Measurements from ENCODE around the gene CNTN5. TPM values are rescaled to one million over a fixed set of nuclear protein-coding genes. Genes with fewer than 3 reads are reported as not detected.

Gene CNTN5
- total and polyA plus RNA-seq, 2 donors (not counting 1 experiment from before 2014, with no cell fraction given) = 0.17 TPM; not detected in 1

DNA sequence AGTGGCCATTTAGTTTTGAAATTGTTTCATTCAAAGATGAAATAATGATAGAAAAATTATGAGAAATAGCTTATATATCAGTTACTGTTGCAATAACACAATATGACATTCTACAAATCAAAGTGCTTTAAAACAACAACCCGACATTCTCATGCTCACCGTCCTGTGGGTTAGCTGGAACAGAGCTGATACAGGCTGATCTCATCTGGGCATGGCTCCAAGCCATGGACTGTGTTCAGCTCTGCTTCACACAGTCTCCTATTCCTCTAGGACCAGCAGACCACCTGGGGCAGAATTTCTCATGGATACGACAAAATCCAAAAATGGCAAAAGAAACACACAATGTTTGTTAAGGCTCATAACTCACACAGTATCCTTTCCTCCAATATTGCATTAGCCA lies 178.6 kb downstream of the CNTN5 start:
- TF ChIP-seq EZH2 (IDR thresholded peaks at IDR 0.05; ENCODE audit: low read length, missing control alignments) (no peak), CTCF (conservative IDR thresholded peaks at IDR 0.05 in 1 of 2, IDR thresholded peaks at IDR 0.05 in 1 of 2; ENCODE audit: low read depth in 1 of 2, low read length in 2 of 2) (no peak)
- no peak overlapping the region for H3K9ac ChIP-seq (ENCODE audit: insufficient read depth, low read length)
- no peaks in the 10 kb centered on the region for H3K27me3 ChIP-seq (ENCODE audit: control insufficient read depth, insufficient read depth, low read length)
- no peaks in the 10 kb centered on the region for H3K4me1 ChIP-seq (ENCODE audit: control insufficient read depth, extremely low read depth, insufficient read depth, low read length)
- no peaks in the 10 kb centered on the region for H3K79me2 ChIP-seq (ENCODE audit: control insufficient read depth, insufficient read depth, low read length)
- no peaks in the 10 kb centered on the region for H3K36me3 ChIP-seq (ENCODE audit: control insufficient read depth, insufficient read depth, low read length)
- DNase-seq (ENCODE audit: low read depth in 2 of 2) = peak in 1 of 2 donors; percentile 20
- H4K20me1 ChIP-seq (ENCODE audit: control insufficient read depth, extremely low read depth, insufficient read depth, low read length) = no peaks in the 10 kb centered on the region
- no peak overlapping the region for H3K27ac ChIP-seq (ENCODE audit: insufficient read depth, low read length)
- no peak overlapping the region for H3K4me3 ChIP-seq (replicated peaks in 1 of 4; ENCODE audit: control extremely low read depth in 1 of 4, insufficient read depth in 1 of 4, low read depth in 3 of 4, low read length in 4 of 4)
- H3K4me2 ChIP-seq (ENCODE audit: extremely low read depth, insufficient read depth, low read length) = no peak overlapping the region
- no peaks in the 10 kb centered on the region for H3K9me3 ChIP-seq (ENCODE audit: control insufficient read depth, insufficient read depth, low read depth, low read length)
- H2AFZ ChIP-seq (ENCODE audit: low read length) = no peak overlapping the region

DNA sequence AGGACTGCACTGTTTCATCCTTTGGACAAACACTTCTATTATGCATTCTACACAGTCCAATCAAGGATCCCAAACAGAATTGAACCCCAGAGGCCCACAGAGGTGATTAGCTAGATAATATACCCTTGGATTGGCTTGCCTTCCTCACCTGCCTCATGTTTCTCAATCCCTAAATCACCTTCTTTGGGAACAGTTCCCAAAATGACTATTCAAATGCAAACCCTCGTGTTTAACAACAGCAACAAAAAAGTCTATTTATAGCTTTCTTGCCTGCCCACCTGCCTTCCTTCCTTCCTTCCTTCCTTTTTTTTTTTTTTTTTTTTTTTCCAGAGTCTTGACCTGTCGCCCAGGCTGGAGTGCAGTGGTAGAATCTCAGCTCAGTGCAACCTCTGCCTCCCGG lies 180.0 kb downstream of the CNTN5 start:
- Histone ChIP-seq H3K36me3 (ENCODE audit: control insufficient read depth, insufficient read depth, low read length) (no peaks in the 10 kb centered on the region), H3K9ac (ENCODE audit: insufficient read depth, low read length) (no peak overlapping the region), H3K4me2 (ENCODE audit: extremely low read depth, insufficient read depth, low read length) (no peak overlapping the region), H3K4me1 (ENCODE audit: control insufficient read depth, extremely low read depth, insufficient read depth, low read length) (no peaks in the 10 kb centered on the region), H3K9me3 (ENCODE audit: control insufficient read depth, insufficient read depth, low read depth, low read length) (no peaks in the 10 kb centered on the region), H3K27ac (ENCODE audit: insufficient read depth, low read length) (no peak overlapping the region), H3K79me2 (ENCODE audit: control insufficient read depth, insufficient read depth, low read length) (no peaks in the 10 kb centered on the region), H3K27me3 (ENCODE audit: control insufficient read depth, insufficient read depth, low read length) (no peaks in the 10 kb centered on the region), H3K4me3 (replicated peaks in 1 of 4; ENCODE audit: control extremely low read depth in 1 of 4, insufficient read depth in 1 of 4, low read depth in 3 of 4, low read length in 4 of 4) (no peak overlapping the region), H2AFZ (ENCODE audit: low read length) (no peak overlapping the region), H4K20me1 (ENCODE audit: control insufficient read depth, extremely low read depth, insufficient read depth, low read length) (no peaks in the 10 kb centered on the region)
- no peak for DNase-seq (ENCODE audit: low read depth in 2 of 2)
- TF ChIP-seq CTCF (conservative IDR thresholded peaks at IDR 0.05 in 1 of 2, IDR thresholded peaks at IDR 0.05 in 1 of 2; ENCODE audit: low read depth in 1 of 2, low read length in 2 of 2) (no peak), EZH2 (IDR thresholded peaks at IDR 0.05; ENCODE audit: low read length, missing control alignments) (no peak)

DNA sequence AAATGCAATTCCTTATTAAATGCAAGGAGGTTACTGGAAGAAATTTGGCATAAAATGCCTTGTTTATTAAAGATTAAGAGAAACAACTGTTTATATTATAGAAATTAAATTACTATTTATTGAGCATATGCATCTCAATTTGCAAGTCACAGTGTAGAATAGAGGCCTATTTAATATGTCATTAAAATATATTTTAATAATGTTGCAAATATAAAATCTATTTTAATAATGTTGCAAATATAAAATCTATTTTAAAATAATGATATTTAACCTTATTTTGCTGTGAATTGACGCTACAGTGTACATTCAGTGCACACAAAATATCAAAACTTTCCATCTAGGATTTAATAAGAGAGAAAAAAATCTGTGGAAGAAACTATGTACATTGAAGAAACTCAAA lies 188.1 kb downstream of the CNTN5 start:
- Histone ChIP-seq H3K79me2 (ENCODE audit: control insufficient read depth, insufficient read depth, low read length) (no peaks in the 10 kb centered on the region), H3K9me3 (ENCODE audit: control insufficient read depth, insufficient read depth, low read depth, low read length) (no peaks in the 10 kb centered on the region), H4K20me1 (ENCODE audit: control insufficient read depth, extremely low read depth, insufficient read depth, low read length) (no peaks in the 10 kb centered on the region), H2AFZ (ENCODE audit: low read length) (no peak overlapping the region), H3K36me3 (ENCODE audit: control insufficient read depth, insufficient read depth, low read length) (no peaks in the 10 kb centered on the region), H3K9ac (ENCODE audit: insufficient read depth, low read length) (no peak overlapping the region), H3K4me3 (replicated peaks in 1 of 4; ENCODE audit: control extremely low read depth in 1 of 4, insufficient read depth in 1 of 4, low read depth in 3 of 4, low read length in 4 of 4) (no peak overlapping the region), H3K27ac (ENCODE audit: insufficient read depth, low read length) (no peak overlapping the region), H3K27me3 (ENCODE audit: control insufficient read depth, insufficient read depth, low read length) (no peaks in the 10 kb centered on the region), H3K4me2 (ENCODE audit: extremely low read depth, insufficient read depth, low read length) (no peak overlapping the region), H3K4me1 (ENCODE audit: control insufficient read depth, extremely low read depth, insufficient read depth, low read length) (no peaks in the 10 kb centered on the region)
- no peak for DNase-seq (ENCODE audit: low read depth in 2 of 2)
- TF ChIP-seq EZH2 (IDR thresholded peaks at IDR 0.05; ENCODE audit: low read length, missing control alignments) = no peak
